Neural progenitor cell (in vitro differentiated cells): ENCODE results near the gene GDPGP1.

ENCODE experiments used
- CTCF ChIP-seq: fragments of 200-600 bp; sonication (generic); IDR thresholded peaks from 2 replicates; pipeline ENCODE4 v1.5.1; 2017; ENCODE audit warnings: antibody characterized with exemption, mild to moderate bottlenecking
- EZH2phosphoT487 ChIP-seq: fragments of 200-600 bp; sonication (generic); IDR thresholded peaks from 2 replicates; pipeline ENCODE4 v1.6.1; 2017; ENCODE audit warnings: antibody characterized with exemption

GRCh38 chr15:90230610-90231009, 3.4 kb upstream of the GDPGP1 start:
- TF ChIP-seq CTCF (no peak), EZH2phosphoT487 (no peak)
